Lower leg skin (tissue), 3 donors: ENCODE data around the gene PROP1.
"Not testable (repeated sequence)": the region's sequence is repeated elsewhere in the genome, so short reads cannot be mapped to it uniquely, and the experiment has no call there.

Source experiments
- POLR2A ChIP-seq, 2 donors: fragments of 450-650 bp; IDR thresholded peaks; one replicate each; pipeline ENCODE4 v1.6.1; 2016 to 2017; ENCODE audit warnings: antibody characterized with exemption in 2 of 2, mild to moderate bottlenecking in 1 of 2, moderate library complexity in 1 of 2
- TF ChIP-seq, protein P1 (sequence below), 3 donors: fragments of 450-650 bp; IDR thresholded peaks; one replicate each; pipeline ENCODE4 v1.5.1; 2016; ENCODE audit warnings: antibody characterized with exemption in 3 of 3, mild to moderate bottlenecking in 3 of 3, moderate library complexity in 2 of 3

DNA sequence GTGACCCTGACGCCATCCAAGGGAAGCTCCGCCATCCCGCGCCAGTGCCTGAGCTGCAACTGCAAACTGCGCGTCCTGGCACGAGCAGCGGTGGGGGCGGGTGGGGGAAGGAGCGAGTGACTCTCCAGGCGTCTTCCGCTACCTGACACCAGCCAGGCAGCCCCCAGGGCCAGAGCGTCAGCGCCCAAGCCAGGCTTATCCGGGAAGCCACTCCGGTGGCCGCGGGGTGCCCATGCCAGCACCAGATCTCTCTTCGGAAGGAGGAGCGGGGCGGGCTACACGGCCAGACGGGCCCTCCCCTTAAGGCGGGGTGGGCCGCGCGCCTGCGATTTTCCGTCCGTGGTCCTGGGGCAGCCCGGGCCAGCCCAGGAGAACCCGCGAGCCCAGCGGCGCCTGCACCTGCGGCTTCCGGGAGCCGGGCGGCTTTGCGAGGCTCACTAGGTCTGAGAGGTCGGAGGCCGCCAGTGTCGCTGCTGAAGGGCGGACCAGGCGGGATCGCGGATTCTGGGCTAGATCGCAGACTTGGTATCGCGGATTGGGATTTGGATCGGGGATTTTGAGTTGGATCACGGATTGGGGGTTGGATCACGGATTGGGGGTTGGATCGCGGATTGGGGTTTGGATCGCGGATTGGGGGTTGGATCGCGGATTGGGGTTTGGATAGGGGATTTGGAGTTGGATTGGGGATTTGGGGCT is 10.6 kb upstream of the PROP1 start:
- TF ChIP-seq, protein P1, sequence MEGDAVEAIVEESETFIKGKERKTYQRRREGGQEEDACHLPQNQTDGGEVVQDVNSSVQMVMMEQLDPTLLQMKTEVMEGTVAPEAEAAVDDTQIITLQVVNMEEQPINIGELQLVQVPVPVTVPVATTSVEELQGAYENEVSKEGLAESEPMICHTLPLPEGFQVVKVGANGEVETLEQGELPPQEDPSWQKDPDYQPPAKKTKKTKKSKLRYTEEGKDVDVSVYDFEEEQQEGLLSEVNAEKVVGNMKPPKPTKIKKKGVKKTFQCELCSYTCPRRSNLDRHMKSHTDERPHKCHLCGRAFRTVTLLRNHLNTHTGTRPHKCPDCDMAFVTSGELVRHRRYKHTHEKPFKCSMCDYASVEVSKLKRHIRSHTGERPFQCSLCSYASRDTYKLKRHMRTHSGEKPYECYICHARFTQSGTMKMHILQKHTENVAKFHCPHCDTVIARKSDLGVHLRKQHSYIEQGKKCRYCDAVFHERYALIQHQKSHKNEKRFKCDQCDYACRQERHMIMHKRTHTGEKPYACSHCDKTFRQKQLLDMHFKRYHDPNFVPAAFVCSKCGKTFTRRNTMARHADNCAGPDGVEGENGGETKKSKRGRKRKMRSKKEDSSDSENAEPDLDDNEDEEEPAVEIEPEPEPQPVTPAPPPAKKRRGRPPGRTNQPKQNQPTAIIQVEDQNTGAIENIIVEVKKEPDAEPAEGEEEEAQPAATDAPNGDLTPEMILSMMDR (IDR thresholded peaks at IDR 0.05): not testable (repeated sequence)
- TF ChIP-seq POLR2A (IDR thresholded peaks at IDR 0.05): not testable (repeated sequence)
